ENCODE results near the gene SVBP. TPM values are rescaled to one million over a fixed set of nuclear protein-coding genes. Genes with fewer than 3 reads are reported as not detected.
A peak's percentile ranks its signal among the peaks of the same experiment; 100 is the strongest.
"Not testable (repeated sequence)": the region's sequence is repeated elsewhere in the genome, so short reads cannot be mapped to it uniquely, and the experiment has no call there.

The SVBP gene
- total and polyA plus RNA-seq, 4 experiments from 2014 or later = 20.4 to 48.0 (median 31.1) TPM

DNA sequence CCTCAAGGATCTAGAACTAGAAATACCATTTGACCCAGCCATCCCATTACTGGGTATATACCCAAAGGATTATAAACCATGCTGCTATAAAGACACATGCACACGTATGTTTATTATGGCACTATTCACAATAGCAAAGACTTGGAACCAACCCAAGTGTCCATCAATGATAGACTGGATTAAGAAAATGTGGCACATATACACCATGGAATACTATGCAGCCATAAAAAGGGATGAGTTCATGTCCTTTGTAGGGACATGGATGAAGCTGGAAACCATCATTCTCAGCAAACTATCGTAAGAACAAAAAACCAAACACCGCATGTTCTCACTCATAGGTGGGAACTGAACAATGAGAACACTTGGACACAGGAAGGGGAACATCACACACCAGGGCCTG, 2.4 kb downstream of the SVBP start:
- CTCF ChIA-PET (ENCODE audit: partially characterized antibody); H3K27me3 ChIP-seq (ENCODE audit: insufficient read depth, low read length); H3K27me3 Mint-ChIP-seq; H3K27ac Mint-ChIP-seq; H3K9me3 Mint-ChIP-seq; H3K27ac ChIP-seq (ENCODE audit: low read depth, low read length); H3K4me3 ChIP-seq (ENCODE audit: low read length in 2 of 2); H3K36me3 ChIP-seq (ENCODE audit: insufficient read depth, low read length); H3K4me3 Mint-ChIP-seq; H3K9me3 ChIP-seq (ENCODE audit: control insufficient read depth in 1 of 2, low read length in 2 of 2); DNase-seq: not testable (repeated sequence)
- peaks cover 17% of the 10 kb centered on the region for H3K4me1 ChIP-seq (ENCODE audit: insufficient read depth, low read length)
- intact Hi-C loops (cut with micrococcal nuclease) = loop anchor here (5.0 to 10.0 kb wide), 3 partner anchors 107 to 360 kb away; partner anchors contain the start of genes CFAP57, EBNA1BP2 and YBX1
- POLR2A ChIA-PET (ENCODE audit: partially characterized antibody) = interaction anchor here (4.2 to 4.3 kb wide), 2 partner anchors 48 to 132 kb away, joined by 24 to 66 read pairs; partner anchors contain the start of genes C1orf50, P3H1 and YBX1
- Mint-ChIP-seq H3K4me1 (peaks cover 19 to 31% (median 26%) of the 10 kb centered on the region in 4 donors), H3K36me3 (peaks cover 3 to 20% of the 10 kb centered on the region in 2 donors)

DNA sequence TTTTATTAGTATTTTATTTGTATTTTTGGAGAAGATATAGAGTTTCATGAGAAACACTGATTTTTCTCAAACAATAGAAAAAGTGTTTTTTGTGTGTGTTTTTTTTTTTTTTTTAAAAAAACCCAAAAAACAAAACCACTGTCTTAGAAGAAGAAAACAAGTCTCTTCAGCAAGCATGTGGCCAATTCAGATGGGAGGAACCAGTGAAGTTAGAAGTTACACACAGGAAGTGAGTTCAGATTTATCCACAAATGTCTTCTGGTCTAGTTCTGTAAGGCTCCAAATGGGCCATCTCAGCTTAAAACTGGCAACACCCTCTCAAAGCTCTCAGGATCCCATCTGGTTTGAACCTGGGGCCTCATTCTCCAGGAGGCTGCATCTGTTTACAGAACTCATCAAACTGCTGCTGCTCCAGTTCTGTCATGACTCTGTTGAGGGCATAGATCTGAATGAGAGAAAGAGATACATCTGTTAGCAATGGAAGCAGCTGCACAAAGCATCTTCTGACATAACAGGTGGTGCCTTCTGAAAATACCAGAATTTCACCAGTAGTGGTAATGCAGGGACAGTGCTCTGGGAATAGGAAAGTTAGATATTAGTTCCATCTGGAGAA, 10.0 kb downstream of the SVBP start:
- no peak overlapping the region for H3K4me3 ChIP-seq (ENCODE audit: low read length in 2 of 2)
- POLR2A ChIA-PET (ENCODE audit: partially characterized antibody) = interaction anchor here (1.2 to 2.6 kb wide), 3 partner anchors 9 to 40 kb away, joined by 4 to 8 read pairs (median 7); partner anchors contain the start of genes C1orf50, ERMAP, P3H1 and TMEM269
- H3K36me3 ChIP-seq (ENCODE audit: insufficient read depth, low read length) = no peaks in the 10 kb centered on the region
- Mint-ChIP-seq H3K9me3 (no peaks in the 10 kb centered on the region), H3K36me3 (peaks cover 12 to 21% of the 10 kb centered on the region in 2 donors), H3K4me3 (no peak overlapping the region), H3K27me3 (no peaks in the 10 kb centered on the region), H3K27ac (peak overlapping the region in 2 of 7 donors; percentile 23 to 64), H3K4me1 (peaks cover 3 to 10% (median 7%) of the 10 kb centered on the region in 4 donors)
- H3K27ac ChIP-seq (ENCODE audit: low read depth, low read length) = no peak overlapping the region
- DNase-seq = no peak
- H3K9me3 ChIP-seq (ENCODE audit: control insufficient read depth in 1 of 2, low read length in 2 of 2) = no peaks in the 10 kb centered on the region
- CTCF ChIA-PET (ENCODE audit: partially characterized antibody) = interaction anchor here (0.8 kb wide), 1 partner anchor 39 kb away, joined by 3 read pairs; the partner anchor contains the start of gene ZNF691
- H3K27me3 ChIP-seq (ENCODE audit: insufficient read depth, low read length) = no peaks in the 10 kb centered on the region
- intact Hi-C loops (cut with micrococcal nuclease) = no loop called here
- H3K4me1 ChIP-seq (ENCODE audit: insufficient read depth, low read length) = peaks cover 7% of the 10 kb centered on the region

DNA sequence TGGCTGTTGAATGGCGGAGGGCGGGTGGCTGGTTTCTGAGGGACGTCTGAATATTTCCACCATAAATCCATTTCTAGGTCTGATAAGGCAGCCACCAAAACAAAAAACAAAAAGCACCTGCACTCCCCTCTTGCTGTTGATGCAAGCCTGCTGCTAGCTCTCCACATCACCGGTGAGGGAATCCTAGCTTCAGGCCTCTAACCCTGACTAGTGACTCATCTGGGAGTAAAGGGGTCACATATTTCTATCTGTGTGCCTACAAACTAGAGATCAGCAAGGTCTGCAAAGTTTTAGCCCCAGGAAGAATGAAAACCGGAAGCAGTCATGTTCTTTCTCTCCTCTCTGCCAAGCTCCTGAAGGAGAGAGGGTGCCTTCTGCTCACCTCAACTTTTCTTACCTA, 10.6 kb downstream of the SVBP start:
- no peaks in the 10 kb centered on the region for H3K36me3 ChIP-seq (ENCODE audit: insufficient read depth, low read length)
- H3K36me3 Mint-ChIP-seq = peaks cover 12 to 20% of the 10 kb centered on the region in 2 donors
- ChIA-PET POLR2A (ENCODE audit: partially characterized antibody) (interaction anchor here (1.2 to 2.6 kb wide), 3 partner anchors 10 to 40 kb away, joined by 4 to 8 read pairs (median 7); partner anchors contain the start of genes C1orf50, ERMAP, P3H1 and TMEM269), CTCF (ENCODE audit: partially characterized antibody) (no interaction called here)
- H3K4me3 Mint-ChIP-seq = peak overlapping the region in 1 of 8 donors; percentile 5
- H3K27ac Mint-ChIP-seq = peak overlapping the region in 1 of 7 donors; percentile 38
- no peak overlapping the region for H3K4me3 ChIP-seq (ENCODE audit: low read length in 2 of 2)
- intact Hi-C loops (cut with micrococcal nuclease) = no loop called here
- H3K4me1 ChIP-seq (ENCODE audit: insufficient read depth, low read length) = peaks cover 7% of the 10 kb centered on the region
- H3K27me3 Mint-ChIP-seq = no peaks in the 10 kb centered on the region
- H3K27me3 ChIP-seq (ENCODE audit: insufficient read depth, low read length) = no peaks in the 10 kb centered on the region
- no peaks in the 10 kb centered on the region for H3K9me3 ChIP-seq (ENCODE audit: control insufficient read depth in 1 of 2, low read length in 2 of 2)
- DNase-seq = no peak
- no peaks in the 10 kb centered on the region for H3K9me3 Mint-ChIP-seq
- peaks cover 3 to 10% (median 7%) of the 10 kb centered on the region in 4 donors for H3K4me1 Mint-ChIP-seq
- H3K27ac ChIP-seq (ENCODE audit: low read depth, low read length) = no peak overlapping the region

DNA sequence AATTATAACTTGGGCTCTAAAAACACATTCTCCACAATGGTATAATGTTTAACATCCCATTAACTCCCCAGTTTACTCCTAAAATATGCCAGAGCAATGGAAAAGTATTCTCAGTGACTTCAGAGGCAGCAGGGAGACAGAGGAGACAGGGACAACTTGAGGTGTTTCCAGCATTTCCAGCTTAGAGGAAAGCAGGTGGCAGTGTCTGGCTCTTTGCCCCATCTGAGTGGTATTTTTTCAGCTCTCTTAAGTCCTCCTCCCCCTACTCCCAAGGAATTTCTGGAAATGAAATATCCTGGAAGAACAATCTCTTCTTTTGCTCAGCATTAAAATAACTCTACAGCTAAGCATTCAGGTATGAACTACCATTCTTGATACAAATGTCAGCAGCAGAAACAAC, 11.0 kb downstream of the SVBP start:
- Mint-ChIP-seq H3K27me3 (no peaks in the 10 kb centered on the region), H3K4me1 (peaks cover 3 to 10% (median 6%) of the 10 kb centered on the region in 4 donors), H3K9me3 (no peaks in the 10 kb centered on the region), H3K36me3 (peaks cover 12 to 18% of the 10 kb centered on the region in 2 donors), H3K4me3 (no peak overlapping the region), H3K27ac (no peak overlapping the region)
- ChIA-PET POLR2A (ENCODE audit: partially characterized antibody) (interaction anchor here (1.9 to 2.6 kb wide), 2 partner anchors 10 to 39 kb away, joined by 7 to 8 read pairs; partner anchors contain the start of genes C1orf50, ERMAP and P3H1), CTCF (ENCODE audit: partially characterized antibody) (no interaction called here)
- Histone ChIP-seq H3K27me3 (ENCODE audit: insufficient read depth, low read length) (no peaks in the 10 kb centered on the region), H3K4me1 (ENCODE audit: insufficient read depth, low read length) (peaks cover 7% of the 10 kb centered on the region), H3K4me3 (ENCODE audit: low read length in 2 of 2) (no peak overlapping the region), H3K27ac (ENCODE audit: low read depth, low read length) (no peak overlapping the region), H3K9me3 (ENCODE audit: control insufficient read depth in 1 of 2, low read length in 2 of 2) (no peaks in the 10 kb centered on the region), H3K36me3 (ENCODE audit: insufficient read depth, low read length) (no peaks in the 10 kb centered on the region)
- DNase-seq = no peak
- intact Hi-C loops (cut with micrococcal nuclease) = no loop called here

- Mint-ChIP-seq H3K4me1 (peaks cover 0 to 7% (median 2%) of the 10 kb centered on the region in 4 donors), H3K27me3 (peaks cover 0 to 2% of the 10 kb centered on the region in 2 donors), H3K4me3 (no peak overlapping the region), H3K27ac (no peak overlapping the region), H3K9me3 (no peaks in the 10 kb centered on the region), H3K36me3 (peaks cover 12 to 13% of the 10 kb centered on the region in 2 donors)
- Histone ChIP-seq H3K27ac (ENCODE audit: low read depth, low read length) (no peak overlapping the region), H3K36me3 (ENCODE audit: insufficient read depth, low read length) (no peaks in the 10 kb centered on the region), H3K4me3 (ENCODE audit: low read length in 2 of 2) (no peak overlapping the region), H3K9me3 (ENCODE audit: control insufficient read depth in 1 of 2, low read length in 2 of 2) (no peaks in the 10 kb centered on the region), H3K27me3 (ENCODE audit: insufficient read depth, low read length) (no peaks in the 10 kb centered on the region), H3K4me1 (ENCODE audit: insufficient read depth, low read length) (no peaks in the 10 kb centered on the region)
- POLR2A ChIA-PET (ENCODE audit: partially characterized antibody) = no interaction called here
- CTCF ChIA-PET (ENCODE audit: partially characterized antibody) = interaction anchor here (0.6 kb wide), 1 partner anchor 72 kb away, joined by 3 read pairs; no protein-coding TSS in a partner anchor
- intact Hi-C loops (cut with micrococcal nuclease) = no loop called here
- no peak for DNase-seq
Observed at GRCh38 chr1:42801832-42802473, 15.2 kb downstream of the SVBP start.

DNA sequence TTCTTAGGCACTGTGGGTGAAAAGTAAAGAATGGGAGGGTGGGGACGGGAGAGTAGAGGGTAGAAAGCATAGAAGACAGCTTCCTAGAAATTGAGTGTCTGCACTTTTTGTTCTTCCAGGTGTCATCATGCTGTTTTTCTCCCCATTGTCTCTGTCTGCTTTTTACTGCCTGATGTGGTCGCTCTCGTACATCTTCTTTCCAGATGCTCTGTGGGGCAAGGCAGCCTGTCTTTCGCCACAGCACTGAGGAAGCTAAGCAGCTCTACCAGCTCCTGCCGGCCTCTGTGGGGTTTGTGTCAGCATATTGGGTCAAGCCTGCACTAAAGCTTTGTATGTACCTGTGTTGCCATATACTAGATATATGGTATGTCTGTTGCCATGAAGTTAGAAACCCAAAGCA, 19.2 kb downstream of the SVBP start:
- H3K9me3 ChIP-seq (ENCODE audit: control insufficient read depth in 1 of 2, low read length in 2 of 2) = no peaks in the 10 kb centered on the region
- H3K36me3 Mint-ChIP-seq = no peaks in the 10 kb centered on the region
- no peaks in the 10 kb centered on the region for H3K36me3 ChIP-seq (ENCODE audit: insufficient read depth, low read length)
- H3K27me3 ChIP-seq (ENCODE audit: insufficient read depth, low read length) = no peaks in the 10 kb centered on the region
- no peak overlapping the region for H3K4me3 ChIP-seq (ENCODE audit: low read length in 2 of 2)
- no peak overlapping the region for H3K27ac ChIP-seq (ENCODE audit: low read depth, low read length)
- no peaks in the 10 kb centered on the region for H3K9me3 Mint-ChIP-seq
- H3K4me3 Mint-ChIP-seq = no peak overlapping the region
- ChIA-PET CTCF (ENCODE audit: partially characterized antibody) (interaction anchor here (1.5 kb wide), 1 partner anchor 15 kb away, joined by 3 read pairs; no protein-coding TSS in a partner anchor), POLR2A (ENCODE audit: partially characterized antibody) (no interaction called here)
- peaks cover 0 to 2% of the 10 kb centered on the region in 2 donors for H3K27me3 Mint-ChIP-seq
- DNase-seq = no peak
- no peaks in the 10 kb centered on the region for H3K4me1 ChIP-seq (ENCODE audit: insufficient read depth, low read length)
- H3K27ac Mint-ChIP-seq = no peak overlapping the region
- no peaks in the 10 kb centered on the region for H3K4me1 Mint-ChIP-seq
- intact Hi-C loops (cut with micrococcal nuclease) = no loop called here

DNA sequence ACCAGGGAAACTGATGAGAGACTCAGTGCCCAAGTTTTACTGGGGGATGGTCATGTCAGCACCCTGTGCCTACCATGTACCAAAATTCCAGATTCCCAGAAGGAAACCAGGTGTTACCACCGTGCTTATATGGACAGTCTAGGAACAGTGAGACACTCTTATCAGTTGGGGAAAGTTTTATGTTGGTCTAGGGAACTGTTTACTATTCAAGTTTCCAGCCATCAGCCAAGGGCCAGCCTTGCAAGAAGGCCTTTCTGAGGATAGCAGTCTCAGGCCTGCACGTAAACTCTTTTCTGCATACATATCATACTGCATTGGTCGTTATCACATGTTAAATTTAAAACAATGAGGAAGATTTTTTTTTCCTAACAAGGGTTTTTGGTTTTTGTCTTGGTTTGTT, 19.8 kb downstream of the SVBP start:
- no peaks in the 10 kb centered on the region for H3K9me3 Mint-ChIP-seq
- peaks cover 0 to 2% of the 10 kb centered on the region in 2 donors for H3K27me3 Mint-ChIP-seq
- H3K4me1 Mint-ChIP-seq = no peaks in the 10 kb centered on the region
- H3K4me3 ChIP-seq (ENCODE audit: low read length in 2 of 2) = no peak overlapping the region
- intact Hi-C loops (cut with micrococcal nuclease) = no loop called here
- no peaks in the 10 kb centered on the region for H3K9me3 ChIP-seq (ENCODE audit: control insufficient read depth in 1 of 2, low read length in 2 of 2)
- H3K4me1 ChIP-seq (ENCODE audit: insufficient read depth, low read length) = no peaks in the 10 kb centered on the region
- no peak overlapping the region for H3K27ac ChIP-seq (ENCODE audit: low read depth, low read length)
- no peak for DNase-seq
- no peaks in the 10 kb centered on the region for H3K36me3 ChIP-seq (ENCODE audit: insufficient read depth, low read length)
- H3K27ac Mint-ChIP-seq = no peak overlapping the region
- H3K36me3 Mint-ChIP-seq = no peaks in the 10 kb centered on the region
- ChIA-PET CTCF (ENCODE audit: partially characterized antibody) (interaction anchor here (1.5 kb wide), 1 partner anchor 15 kb away, joined by 3 read pairs; no protein-coding TSS in a partner anchor), POLR2A (ENCODE audit: partially characterized antibody) (no interaction called here)
- H3K4me3 Mint-ChIP-seq = no peak overlapping the region
- H3K27me3 ChIP-seq (ENCODE audit: insufficient read depth, low read length) = no peaks in the 10 kb centered on the region
